ENCODE results near the gene WDFY2.

Gene WDFY2

DNA sequence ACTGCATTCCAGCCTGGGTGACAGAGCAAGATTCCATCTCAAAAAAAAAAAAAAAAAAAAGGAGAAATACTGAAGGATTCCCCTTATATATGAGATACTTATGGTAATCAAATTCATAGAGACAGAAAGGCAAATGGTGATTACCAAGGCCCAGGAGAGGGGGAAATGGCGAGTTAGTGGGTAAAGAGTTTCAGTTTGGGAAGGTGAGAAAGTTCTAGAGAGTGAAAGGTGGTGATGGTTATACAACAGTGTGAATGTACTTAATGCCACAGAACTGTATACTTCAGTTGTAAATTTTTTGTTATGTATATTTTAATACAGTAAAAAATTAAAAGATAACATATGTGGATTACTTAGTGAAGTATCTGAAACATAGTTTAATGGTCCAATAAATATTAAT is 129.5 kb downstream of the WDFY2 start:
- Histone ChIP-seq H3K79me2 (ENCODE audit: insufficient read depth, low read length) (no peaks in the 10 kb centered on the region), H3K9ac (ENCODE audit: low read depth, low read length, poor library complexity, severe bottlenecking) (no peak overlapping the region), H4K20me1 (ENCODE audit: insufficient read depth, low read length, poor library complexity, severe bottlenecking) (no peaks in the 10 kb centered on the region), H3K4me3 (ENCODE audit: low read length, poor library complexity, severe bottlenecking) (no peak overlapping the region), H3K9me2 (replicated peaks; ENCODE audit: low read depth, low read length) (no peaks in the 10 kb centered on the region), H3F3A (ENCODE audit: low read depth) (no peaks in the 10 kb centered on the region), H3K36me3 (ENCODE audit: insufficient read depth, low read length) (no peaks in the 10 kb centered on the region), H2AFZ (ENCODE audit: low read length) (no peak overlapping the region), H3K9me3 (ENCODE audit: insufficient read depth, low read depth, low read length) (no peaks in the 10 kb centered on the region), H3K4me2 (ENCODE audit: low read depth, low read length, poor library complexity, severe bottlenecking) (no peak overlapping the region), H3K27me3 (ENCODE audit: insufficient read depth, low read length, poor library complexity, severe bottlenecking) (no peaks in the 10 kb centered on the region), H3K4me1 (ENCODE audit: insufficient read depth, low read length, poor library complexity, severe bottlenecking) (no peaks in the 10 kb centered on the region)
- no peak for TF ChIP-seq EZH2phosphoT487 (IDR thresholded peaks at IDR 0.05; ENCODE audit: borderline replicate concordance)

- no peaks in the 10 kb centered on the region for H3K4me1 ChIP-seq (ENCODE audit: insufficient read depth, low read length, poor library complexity, severe bottlenecking)
- no peaks in the 10 kb centered on the region for H3F3A ChIP-seq (ENCODE audit: low read depth)
- H3K36me3 ChIP-seq (ENCODE audit: insufficient read depth, low read length): no peaks in the 10 kb centered on the region
- no peaks in the 10 kb centered on the region for H3K27me3 ChIP-seq (ENCODE audit: insufficient read depth, low read length, poor library complexity, severe bottlenecking)
- no peak overlapping the region for H3K4me3 ChIP-seq (ENCODE audit: low read length, poor library complexity, severe bottlenecking)
- no peaks in the 10 kb centered on the region for H3K9me2 ChIP-seq (replicated peaks; ENCODE audit: low read depth, low read length)
- no peak overlapping the region for H3K9ac ChIP-seq (ENCODE audit: low read depth, low read length, poor library complexity, severe bottlenecking)
- no peaks in the 10 kb centered on the region for H4K20me1 ChIP-seq (ENCODE audit: insufficient read depth, low read length, poor library complexity, severe bottlenecking)
- H3K9me3 ChIP-seq (ENCODE audit: insufficient read depth, low read depth, low read length): no peaks in the 10 kb centered on the region
- H3K4me2 ChIP-seq (ENCODE audit: low read depth, low read length, poor library complexity, severe bottlenecking): no peak overlapping the region
- TF ChIP-seq CTCF (conservative IDR thresholded peaks at IDR 0.05; ENCODE audit: low read length) (no peak), EZH2phosphoT487 (IDR thresholded peaks at IDR 0.05; ENCODE audit: borderline replicate concordance) (no peak)
- no peaks in the 10 kb centered on the region for H3K79me2 ChIP-seq (ENCODE audit: insufficient read depth, low read length)
- no peak overlapping the region for H2AFZ ChIP-seq (ENCODE audit: low read length)
Observed at GRCh38 chr13:51714663-51715168, 130.5 kb downstream of the WDFY2 start.

DNA sequence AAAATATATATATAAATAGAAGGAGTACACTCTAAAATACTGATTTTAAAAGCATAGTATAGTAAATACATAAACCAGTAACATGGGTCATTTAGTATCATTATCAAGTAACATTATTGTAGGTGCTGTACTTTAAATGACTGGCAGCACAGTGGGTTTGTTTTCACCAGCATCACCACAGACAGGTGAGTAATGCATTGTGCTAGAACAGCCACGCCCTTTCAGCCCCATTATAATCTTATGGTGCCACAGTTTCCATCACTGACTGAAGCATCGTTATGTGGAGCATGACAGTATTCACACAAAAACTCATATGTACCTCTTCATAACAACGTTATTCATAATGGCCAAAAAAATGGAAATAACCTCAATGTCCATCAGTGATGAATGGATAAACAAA is 131.4 kb downstream of the WDFY2 start:
- no peak overlapping the region for H2AFZ ChIP-seq (ENCODE audit: low read length)
- H3K79me2 ChIP-seq (ENCODE audit: insufficient read depth, low read length): no peaks in the 10 kb centered on the region
- no peaks in the 10 kb centered on the region for H4K20me1 ChIP-seq (ENCODE audit: insufficient read depth, low read length, poor library complexity, severe bottlenecking)
- no peak overlapping the region for H3K4me3 ChIP-seq (ENCODE audit: low read length, poor library complexity, severe bottlenecking)
- no peak overlapping the region for H3K9ac ChIP-seq (ENCODE audit: low read depth, low read length, poor library complexity, severe bottlenecking)
- no peak overlapping the region for H3K4me2 ChIP-seq (ENCODE audit: low read depth, low read length, poor library complexity, severe bottlenecking)
- H3K36me3 ChIP-seq (ENCODE audit: insufficient read depth, low read length): no peaks in the 10 kb centered on the region; the same call in 1 of the 2 replicates
- H3K9me3 ChIP-seq (ENCODE audit: insufficient read depth, low read depth, low read length): no peaks in the 10 kb centered on the region
- H3F3A ChIP-seq (ENCODE audit: low read depth): no peaks in the 10 kb centered on the region
- H3K9me2 ChIP-seq (replicated peaks; ENCODE audit: low read depth, low read length): no peaks in the 10 kb centered on the region
- no peaks in the 10 kb centered on the region for H3K4me1 ChIP-seq (ENCODE audit: insufficient read depth, low read length, poor library complexity, severe bottlenecking)
- TF ChIP-seq CTCF (conservative IDR thresholded peaks at IDR 0.05; ENCODE audit: low read length) (no peak), EZH2phosphoT487 (IDR thresholded peaks at IDR 0.05; ENCODE audit: borderline replicate concordance) (no peak)
- H3K27me3 ChIP-seq (ENCODE audit: insufficient read depth, low read length, poor library complexity, severe bottlenecking): no peaks in the 10 kb centered on the region

GRCh38 chr13:51717786-51718398 is 133.6 kb downstream of the WDFY2 start:
- Histone ChIP-seq H2AFZ (ENCODE audit: low read length) (no peak overlapping the region), H3F3A (ENCODE audit: low read depth) (no peaks in the 10 kb centered on the region), H3K36me3 (ENCODE audit: insufficient read depth, low read length) (no peaks in the 10 kb centered on the region; the same call in 1 of the 2 replicates), H3K4me1 (ENCODE audit: insufficient read depth, low read length, poor library complexity, severe bottlenecking) (no peaks in the 10 kb centered on the region), H3K9ac (ENCODE audit: low read depth, low read length, poor library complexity, severe bottlenecking) (no peak overlapping the region), H3K4me3 (ENCODE audit: low read length, poor library complexity, severe bottlenecking) (no peak overlapping the region), H3K9me3 (ENCODE audit: insufficient read depth, low read depth, low read length) (no peaks in the 10 kb centered on the region), H4K20me1 (ENCODE audit: insufficient read depth, low read length, poor library complexity, severe bottlenecking) (no peaks in the 10 kb centered on the region), H3K4me2 (ENCODE audit: low read depth, low read length, poor library complexity, severe bottlenecking) (no peak overlapping the region), H3K79me2 (ENCODE audit: insufficient read depth, low read length) (no peaks in the 10 kb centered on the region), H3K9me2 (replicated peaks; ENCODE audit: low read depth, low read length) (no peaks in the 10 kb centered on the region), H3K27me3 (ENCODE audit: insufficient read depth, low read length, poor library complexity, severe bottlenecking) (no peaks in the 10 kb centered on the region)
- no peak for TF ChIP-seq CTCF (conservative IDR thresholded peaks at IDR 0.05; ENCODE audit: low read length)
- TF ChIP-seq EZH2phosphoT487 (IDR thresholded peaks at IDR 0.05; ENCODE audit: borderline replicate concordance): no peak
